ENCODE data around the gene LRP1B. TPM values are rescaled to one million over a fixed set of nuclear protein-coding genes. Genes with fewer than 3 reads are reported as not detected.

The LRP1B gene
- total RNA-seq, 1 donor from 2014 or later, result 0.54 TPM

DNA sequence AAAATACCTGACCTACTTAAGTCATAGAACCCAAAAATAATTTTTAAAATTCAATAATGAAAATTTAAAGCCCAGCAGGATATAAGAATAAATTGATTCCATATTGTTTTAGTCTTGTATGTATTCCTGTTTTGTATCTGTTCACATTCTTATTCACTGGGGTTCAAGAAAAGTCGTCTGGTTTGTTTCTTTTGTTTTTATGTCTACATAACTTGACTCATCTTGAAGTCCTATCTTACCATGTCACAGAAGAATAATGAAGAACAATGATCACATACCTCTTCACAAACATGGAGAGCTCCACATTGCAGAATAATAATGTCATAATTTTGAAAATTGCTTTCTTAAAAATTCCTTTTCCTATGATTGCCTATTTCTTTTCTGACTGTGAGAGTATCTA, 43.4 kb upstream of the LRP1B start:
- Mint-ChIP-seq H3K9me3 (no peaks in the 10 kb centered on the region), H3K27me3 (ENCODE audit: low read depth) (no peaks in the 10 kb centered on the region), H3K36me3 (ENCODE audit: low read depth) (no peaks in the 10 kb centered on the region), H3K4me1 (peaks cover 13% of the 10 kb centered on the region), H3K4me3 (no peak overlapping the region), H3K27ac (ENCODE audit: unreplicated experiment) (no peak overlapping the region)
- no peak for DNase-seq (ENCODE audit: low read depth, low spot score)
- TF ChIP-seq, protein P1, sequence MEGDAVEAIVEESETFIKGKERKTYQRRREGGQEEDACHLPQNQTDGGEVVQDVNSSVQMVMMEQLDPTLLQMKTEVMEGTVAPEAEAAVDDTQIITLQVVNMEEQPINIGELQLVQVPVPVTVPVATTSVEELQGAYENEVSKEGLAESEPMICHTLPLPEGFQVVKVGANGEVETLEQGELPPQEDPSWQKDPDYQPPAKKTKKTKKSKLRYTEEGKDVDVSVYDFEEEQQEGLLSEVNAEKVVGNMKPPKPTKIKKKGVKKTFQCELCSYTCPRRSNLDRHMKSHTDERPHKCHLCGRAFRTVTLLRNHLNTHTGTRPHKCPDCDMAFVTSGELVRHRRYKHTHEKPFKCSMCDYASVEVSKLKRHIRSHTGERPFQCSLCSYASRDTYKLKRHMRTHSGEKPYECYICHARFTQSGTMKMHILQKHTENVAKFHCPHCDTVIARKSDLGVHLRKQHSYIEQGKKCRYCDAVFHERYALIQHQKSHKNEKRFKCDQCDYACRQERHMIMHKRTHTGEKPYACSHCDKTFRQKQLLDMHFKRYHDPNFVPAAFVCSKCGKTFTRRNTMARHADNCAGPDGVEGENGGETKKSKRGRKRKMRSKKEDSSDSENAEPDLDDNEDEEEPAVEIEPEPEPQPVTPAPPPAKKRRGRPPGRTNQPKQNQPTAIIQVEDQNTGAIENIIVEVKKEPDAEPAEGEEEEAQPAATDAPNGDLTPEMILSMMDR (conservative IDR thresholded peaks at IDR 0.05), result no peak

DNA sequence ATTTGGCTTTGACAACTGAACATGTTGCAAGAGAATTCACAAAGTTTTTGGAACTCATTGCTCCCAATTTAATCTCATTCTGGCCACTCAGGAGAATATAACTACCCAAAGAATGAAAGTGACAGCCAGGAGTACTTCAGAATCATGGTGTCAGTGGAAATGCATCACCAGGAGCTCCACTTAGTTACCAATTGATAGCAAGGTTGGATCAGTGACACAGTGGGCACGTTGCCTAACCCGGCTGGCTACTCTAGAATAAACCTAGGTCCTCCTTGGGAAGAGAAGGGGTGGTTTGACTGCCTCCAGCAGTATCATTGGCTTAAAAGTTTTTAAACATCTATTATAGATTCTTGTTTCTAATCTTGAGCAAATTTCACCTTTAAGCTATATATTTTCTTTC, 40.0 kb upstream of the LRP1B start:
- H3K4me1 Mint-ChIP-seq, result no peaks in the 10 kb centered on the region
- H3K27ac Mint-ChIP-seq (ENCODE audit: unreplicated experiment), result no peak overlapping the region
- no peak overlapping the region for H3K4me3 Mint-ChIP-seq
- no peaks in the 10 kb centered on the region for H3K36me3 Mint-ChIP-seq (ENCODE audit: low read depth)
- DNase-seq (ENCODE audit: low read depth, low spot score), result no peak
- TF ChIP-seq, protein P1 (conservative IDR thresholded peaks at IDR 0.05), result no peak
- no peaks in the 10 kb centered on the region for H3K27me3 Mint-ChIP-seq (ENCODE audit: low read depth)
- H3K9me3 Mint-ChIP-seq, result no peaks in the 10 kb centered on the region

DNA sequence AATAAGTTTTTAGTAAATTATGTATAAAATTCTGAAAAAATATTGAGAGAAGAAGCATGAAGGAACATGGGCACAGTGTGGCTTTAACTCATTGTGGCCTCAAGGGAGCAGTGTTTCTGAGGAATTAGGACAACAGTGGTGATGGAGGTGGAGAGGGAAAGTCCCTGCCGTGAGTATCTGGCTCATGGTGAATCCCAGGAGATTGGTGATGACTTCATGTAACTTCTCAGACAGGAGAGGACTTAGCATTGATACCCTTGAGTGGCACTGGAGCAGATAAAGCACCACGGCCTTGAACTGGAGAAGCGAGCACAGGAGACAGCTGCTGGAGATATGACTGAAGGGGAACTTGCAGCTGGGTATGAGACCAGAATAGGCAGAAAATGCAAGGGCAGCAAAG, 35.0 kb upstream of the LRP1B start:
- no peaks in the 10 kb centered on the region for H3K4me1 Mint-ChIP-seq
- H3K4me3 Mint-ChIP-seq, result no peak overlapping the region
- H3K36me3 Mint-ChIP-seq (ENCODE audit: low read depth), result no peaks in the 10 kb centered on the region
- TF ChIP-seq, protein P1 (conservative IDR thresholded peaks at IDR 0.05), result peak; percentile 58
- peaks cover 9% of the 10 kb centered on the region for H3K9me3 Mint-ChIP-seq
- H3K27me3 Mint-ChIP-seq (ENCODE audit: low read depth), result peaks cover 11% of the 10 kb centered on the region
- no peak for DNase-seq (ENCODE audit: low read depth, low spot score)
- no peak overlapping the region for H3K27ac Mint-ChIP-seq (ENCODE audit: unreplicated experiment)

DNA sequence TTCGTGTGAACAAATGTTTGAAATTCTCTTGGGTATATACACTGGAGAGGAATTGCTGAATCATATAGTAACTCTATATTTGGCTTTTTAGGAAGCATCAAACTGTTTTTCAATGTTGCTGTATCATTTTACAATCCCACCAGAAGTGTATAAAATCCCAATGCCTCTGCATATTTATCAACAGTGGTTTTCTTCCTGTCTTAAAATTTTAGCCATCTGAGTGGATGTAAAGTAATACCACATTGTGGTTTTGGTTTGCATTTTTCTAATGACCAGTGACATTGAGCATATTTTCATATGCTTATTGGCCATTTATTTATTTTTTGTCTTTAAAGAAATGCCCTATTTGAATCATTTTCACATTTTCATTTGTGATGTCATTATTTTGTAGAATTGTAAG, 22.8 kb upstream of the LRP1B start:
- TF ChIP-seq, protein P1 (conservative IDR thresholded peaks at IDR 0.05), result no peak
- Mint-ChIP-seq H3K9me3 (no peaks in the 10 kb centered on the region), H3K27ac (ENCODE audit: unreplicated experiment) (no peak overlapping the region), H3K36me3 (ENCODE audit: low read depth) (no peaks in the 10 kb centered on the region), H3K4me3 (no peak overlapping the region), H3K4me1 (no peaks in the 10 kb centered on the region), H3K27me3 (ENCODE audit: low read depth) (peaks cover 5% of the 10 kb centered on the region)
- no peak for DNase-seq (ENCODE audit: low read depth, low spot score)

DNA sequence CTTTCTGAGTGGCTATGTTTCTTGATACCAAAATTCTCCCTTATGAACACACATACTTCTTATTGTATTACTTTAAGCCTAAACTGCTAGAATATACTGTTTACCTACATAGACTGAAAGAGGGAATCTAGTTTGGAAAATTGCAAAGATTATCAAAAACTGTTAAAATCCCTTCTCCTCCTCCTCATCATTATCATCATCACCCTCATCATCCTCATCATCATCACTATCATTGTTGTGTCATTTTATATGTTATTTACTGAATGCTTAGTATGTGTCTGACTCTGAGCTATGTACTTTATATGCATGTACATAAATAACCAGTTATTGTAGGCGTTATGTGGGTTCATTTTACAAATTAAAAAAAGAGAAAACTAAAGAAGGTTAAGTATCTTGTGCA, 19.6 kb upstream of the LRP1B start:
- TF ChIP-seq, protein P1 (conservative IDR thresholded peaks at IDR 0.05), result no peak
- no peaks in the 10 kb centered on the region for H3K9me3 Mint-ChIP-seq
- H3K27me3 Mint-ChIP-seq (ENCODE audit: low read depth), result peaks cover 11% of the 10 kb centered on the region
- H3K36me3 Mint-ChIP-seq (ENCODE audit: low read depth), result no peaks in the 10 kb centered on the region
- DNase-seq (ENCODE audit: low read depth, low spot score), result no peak
- no peak overlapping the region for H3K27ac Mint-ChIP-seq (ENCODE audit: unreplicated experiment)
- H3K4me3 Mint-ChIP-seq, result no peak overlapping the region
- H3K4me1 Mint-ChIP-seq, result no peaks in the 10 kb centered on the region

DNA sequence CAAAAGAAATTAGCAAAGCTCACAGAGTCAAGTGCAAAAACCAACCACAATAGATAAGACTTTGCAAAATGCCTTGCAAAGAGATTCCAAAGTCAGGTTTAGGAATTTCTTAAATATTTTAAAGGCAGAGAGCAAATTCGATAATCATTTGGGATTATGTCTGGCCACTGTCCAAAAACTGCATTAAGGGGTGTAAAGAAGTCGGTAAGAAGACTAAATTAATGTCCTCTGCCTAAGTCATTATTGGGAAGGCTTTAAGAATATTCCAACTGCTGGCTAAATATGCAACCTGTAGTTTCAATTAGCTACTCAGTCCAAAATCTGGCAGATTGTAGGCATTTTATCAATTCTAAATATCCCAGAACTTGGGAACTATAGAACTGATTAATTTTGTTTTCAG, 13.7 kb upstream of the LRP1B start:
- DNase-seq (ENCODE audit: low read depth, low spot score), result no peak
- Mint-ChIP-seq H3K27ac (ENCODE audit: unreplicated experiment) (no peak overlapping the region), H3K27me3 (ENCODE audit: low read depth) (peaks cover 20% of the 10 kb centered on the region), H3K4me3 (no peak overlapping the region), H3K36me3 (ENCODE audit: low read depth) (no peaks in the 10 kb centered on the region), H3K4me1 (no peaks in the 10 kb centered on the region), H3K9me3 (no peaks in the 10 kb centered on the region)
- TF ChIP-seq, protein P1 (conservative IDR thresholded peaks at IDR 0.05), result no peak

All from neural crest cell (in vitro differentiated cells).